Suprapubic skin (tissue), 4 donors: Measurements from ENCODE around the gene MED13L. TPM values are rescaled to one million over a fixed set of nuclear protein-coding genes. Genes with fewer than 3 reads are reported as not detected.

ENCODE experiments used
- DNase-seq, 2 donors: peaks; one replicate each; pipeline ENCODE4 v3.0.0-alpha.2; 2019; ENCODE audit warnings: low spot score in 2 of 2
- H3K27ac ChIP-seq: fragments of 200-600 bp; sonication (generic); one replicate; pipeline ENCODE4 v1.5.1; 2019
- H3K27me3 ChIP-seq: fragments of 200-600 bp; sonication (generic); one replicate; pipeline ENCODE4 v1.5.1; 2019
- H3K36me3 ChIP-seq: fragments of 200-600 bp; sonication (generic); one replicate; pipeline ENCODE4 v1.5.1; 2019
- H3K4me1 ChIP-seq: fragments of 200-600 bp; sonication (generic); one replicate; pipeline ENCODE4 v1.5.1; 2019
- H3K4me3 ChIP-seq: fragments of 200-600 bp; sonication (generic); one replicate; pipeline ENCODE4 v1.5.1; 2019; ENCODE audit warnings: mild to moderate bottlenecking
- H3K9me3 ChIP-seq: fragments of 200-600 bp; sonication (generic); one replicate; pipeline ENCODE4 v1.5.1; 2019
- CTCF ChIP-seq, 2 donors: fragments of 200-600 bp in 1 of 2; fragments of 450-650 bp in 1 of 2; sonication (generic) in 1 of 2; IDR thresholded peaks; one replicate each; pipeline ENCODE4 v1.5.1; 2016 to 2019; ENCODE audit warnings: antibody characterized with exemption in 2 of 2, mild to moderate bottlenecking in 1 of 2, moderate library complexity in 1 of 2
- EP300 ChIP-seq: sonication (generic); formaldehyde crosslinking; IDR thresholded peaks from one replicate; pipeline ENCODE4 v1.6.1; 2017; ENCODE audit warnings: antibody characterized with exemption
- POLR2A ChIP-seq, 2 donors: fragments of 450-650 bp; IDR thresholded peaks; one replicate each; pipeline ENCODE4 v1.6.1; 2017; ENCODE audit warnings: antibody characterized with exemption in 2 of 2, mild to moderate bottlenecking in 2 of 2, moderate library complexity in 2 of 2
- POLR2AphosphoS5 ChIP-seq, 3 donors: sonication (generic); formaldehyde crosslinking; IDR thresholded peaks; one replicate each; pipeline ENCODE4 v1.6.1; 2017; ENCODE audit warnings: antibody characterized with exemption in 3 of 3
- WGBS: methylation state at CpG from one replicate; pipeline ENCODE4 v1.1.5; 2018; 5-methylcytosine and 5-hydroxymethylcytosine counted together
- total RNA-seq, 4 donors: library from RNA; depleted of rRNA; stranded (reverse); fragments of >200 nt; gene quantifications; one replicate each; pipeline ENCODE4 v1.1.0, GENCODE V29; 2016

The MED13L gene
- total RNA-seq, 4 donors from 2014 or later = 173 to 418 (median 228) TPM

GRCh38 chr12:116263431-116263830 is 14.1 kb downstream of the MED13L start:
- no peaks in the 10 kb centered on the region for H3K27me3 ChIP-seq
- no peak overlapping the region for H3K27ac ChIP-seq
- H3K9me3 ChIP-seq = no peaks in the 10 kb centered on the region
- WGBS = 22% methylated on average over 1 of the region's 1 CpG
- no peak for DNase-seq
- no peak overlapping the region for H3K4me3 ChIP-seq
- TF ChIP-seq POLR2A (IDR thresholded peaks at IDR 0.05) (no peak), EP300 (no peak), CTCF (IDR thresholded peaks at IDR 0.05) (no peak), POLR2AphosphoS5 (IDR thresholded peaks at IDR 0.05) (no peak)
- H3K4me1 ChIP-seq = peaks cover 67% of the 10 kb centered on the region
- H3K36me3 ChIP-seq = no peaks in the 10 kb centered on the region

GRCh38 chr12:116262741-116263140 is 14.8 kb downstream of the MED13L start:
- no peaks in the 10 kb centered on the region for H3K9me3 ChIP-seq
- no peaks in the 10 kb centered on the region for H3K27me3 ChIP-seq
- no peak for DNase-seq
- WGBS = 74% methylated on average over 2 of the region's 2 CpGs
- H3K36me3 ChIP-seq = no peaks in the 10 kb centered on the region
- no peak overlapping the region for H3K4me3 ChIP-seq
- H3K4me1 ChIP-seq = peaks cover 64% of the 10 kb centered on the region
- TF ChIP-seq POLR2AphosphoS5 (IDR thresholded peaks at IDR 0.05) (no peak), EP300 (no peak), CTCF (IDR thresholded peaks at IDR 0.05) (no peak), POLR2A (IDR thresholded peaks at IDR 0.05) (no peak)
- H3K27ac ChIP-seq = no peak overlapping the region

GRCh38 chr12:116261525-116262100 is 15.9 kb downstream of the MED13L start:
- TF ChIP-seq POLR2AphosphoS5 (IDR thresholded peaks at IDR 0.05) (no peak), EP300 (no peak)
- Histone ChIP-seq H3K4me3 (no peak overlapping the region), H3K9me3 (no peaks in the 10 kb centered on the region), H3K27ac (no peak overlapping the region), H3K27me3 (no peaks in the 10 kb centered on the region), H3K36me3 (no peaks in the 10 kb centered on the region), H3K4me1 (peaks cover 62% of the 10 kb centered on the region)
- 26% methylated on average over 4 of the region's 4 CpGs for WGBS
- DNase-seq = no peak

GRCh38 chr12:116259800-116260577 is 17.5 kb downstream of the MED13L start:
- no peak overlapping the region for H3K27ac ChIP-seq
- H3K36me3 ChIP-seq = no peaks in the 10 kb centered on the region
- no peaks in the 10 kb centered on the region for H3K27me3 ChIP-seq
- H3K4me3 ChIP-seq = no peak overlapping the region
- no peak for DNase-seq
- H3K4me1 ChIP-seq = peaks cover 55% of the 10 kb centered on the region
- H3K9me3 ChIP-seq = no peaks in the 10 kb centered on the region
- TF ChIP-seq POLR2AphosphoS5 (IDR thresholded peaks at IDR 0.05) (no peak), CTCF (IDR thresholded peaks at IDR 0.05) (no peak), EP300 (no peak), POLR2A (IDR thresholded peaks at IDR 0.05) (no peak)
- WGBS = 55% methylated on average over 9 of the region's 9 CpGs

GRCh38 chr12:116257826-116258225 is 19.7 kb downstream of the MED13L start:
- WGBS = 69% methylated on average over 3 of the region's 3 CpGs
- no peak for DNase-seq
- Histone ChIP-seq H3K4me1 (peaks cover 41% of the 10 kb centered on the region), H3K36me3 (no peaks in the 10 kb centered on the region), H3K27me3 (no peaks in the 10 kb centered on the region), H3K9me3 (no peaks in the 10 kb centered on the region), H3K27ac (no peak overlapping the region), H3K4me3 (no peak overlapping the region)
- TF ChIP-seq POLR2A (IDR thresholded peaks at IDR 0.05) (no peak), CTCF (IDR thresholded peaks at IDR 0.05) (no peak), POLR2AphosphoS5 (IDR thresholded peaks at IDR 0.05) (no peak)
